H9 (cell line): ENCODE data around the gene DNASE1. TPM values are rescaled to one million over a fixed set of nuclear protein-coding genes. Genes with fewer than 3 reads are reported as not detected.
A peak's percentile ranks its signal among the peaks of the same experiment; 100 is the strongest.

Experiments
- DNase-seq: peaks from one replicate; pipeline ENCODE4 v3.0.0-alpha.2; 2017
- H2AFZ ChIP-seq: one replicate; pipeline ENCODE4 v1.6.1; 2013; ENCODE audit warnings: mild to moderate bottlenecking, low read length, control low read depth, moderate library complexity
- H2AK5ac ChIP-seq: 2 replicates; pipeline ENCODE4 v1.6.1; 2013; ENCODE audit warnings: low read length, control low read depth, mixed read lengths; ENCODE audit not compliant: insufficient read length
- H2BK120ac ChIP-seq: one replicate; pipeline ENCODE4 v1.6.1; 2013; ENCODE audit warnings: low read depth, mild to moderate bottlenecking, low read length, control low read depth, inconsistent platforms; ENCODE audit not compliant: poor library complexity, severe bottlenecking
- H2BK12ac ChIP-seq: 2 replicates; pipeline ENCODE4 v1.6.1; 2013; ENCODE audit warnings: low read length, control low read depth, mixed read lengths, low read depth; ENCODE audit not compliant: insufficient read length
- H2BK15ac ChIP-seq: 2 replicates; pipeline ENCODE4 v1.6.1; 2013; ENCODE audit warnings: low read depth, low read length, control low read depth
- H2BK20ac ChIP-seq: one replicate; pipeline ENCODE4 v1.6.1; 2013; ENCODE audit warnings: low read depth, mild to moderate bottlenecking, low read length, control low read depth, inconsistent platforms; ENCODE audit not compliant: poor library complexity, severe bottlenecking
- H2BK5ac ChIP-seq: 2 replicates; pipeline ENCODE4 v1.6.1; 2013; ENCODE audit warnings: low read length, control low read depth, mixed read lengths; ENCODE audit not compliant: insufficient read length
- H3K14ac ChIP-seq: 2 replicates; pipeline ENCODE4 v1.6.1; 2013; ENCODE audit warnings: low read length, control low read depth; ENCODE audit not compliant: insufficient read depth
- H3K18ac ChIP-seq: 2 replicates; pipeline ENCODE4 v1.6.1; 2013; ENCODE audit warnings: low read depth, mild to moderate bottlenecking, mixed read lengths, low read length, control low read depth; ENCODE audit not compliant: insufficient read length
- H3K23ac ChIP-seq: 2 replicates; pipeline ENCODE4 v1.6.1; 2013; ENCODE audit warnings: low read length, control low read depth, mixed read lengths, low read depth; ENCODE audit not compliant: insufficient read length
- H3K23me2 ChIP-seq: 2 replicates; pipeline ENCODE4 v1.6.1; 2013; ENCODE audit warnings: low read depth, mild to moderate bottlenecking, mixed read lengths, low read length, control low read depth; ENCODE audit not compliant: insufficient read length, poor library complexity, severe bottlenecking
- H3K27ac ChIP-seq: 2 replicates; pipeline ENCODE4 v1.5.1; 2013; ENCODE audit warnings: low read length, control low read depth, mixed read lengths, low read depth; ENCODE audit not compliant: insufficient read length
- H3K27me3 ChIP-seq: 2 replicates; pipeline ENCODE4 v1.6.1; 2013; ENCODE audit warnings: low read length, control low read depth, inconsistent platforms; ENCODE audit not compliant: insufficient read depth
- H3K4ac ChIP-seq: 2 replicates; pipeline ENCODE4 v1.6.1; 2013; ENCODE audit warnings: low read depth, mild to moderate bottlenecking, control low read depth, inconsistent platforms, low read length, moderate library complexity
- H3K4me1 ChIP-seq: 2 replicates; pipeline ENCODE4 v1.6.1; 2013; ENCODE audit warnings: low read length, control low read depth, inconsistent platforms; ENCODE audit not compliant: insufficient read depth
- H3K4me2 ChIP-seq: 2 replicates; pipeline ENCODE4 v1.6.1; 2013; ENCODE audit warnings: low read length, control low read depth, mixed read lengths; ENCODE audit not compliant: insufficient read length, insufficient read depth
- H3K56ac ChIP-seq: 2 replicates; pipeline ENCODE4 v1.6.1; 2013; ENCODE audit warnings: low read depth, mild to moderate bottlenecking, mixed read lengths, low read length, control low read depth; ENCODE audit not compliant: insufficient read length
- H3K79me1 ChIP-seq: 2 replicates; pipeline ENCODE4 v1.6.1; 2013; ENCODE audit warnings: low read depth, mild to moderate bottlenecking, moderate library complexity, low read length, control low read depth, inconsistent platforms; ENCODE audit not compliant: insufficient read depth, poor library complexity, severe bottlenecking
- H3K79me2 ChIP-seq: 2 replicates; pipeline ENCODE4 v1.6.1; 2013; ENCODE audit warnings: low read length, control low read depth, inconsistent platforms; ENCODE audit not compliant: insufficient read depth
- H3K9ac ChIP-seq: 2 replicates; pipeline ENCODE4 v1.6.1; 2013; ENCODE audit warnings: low read length, control low read depth, mixed read lengths; ENCODE audit not compliant: insufficient read length; ENCODE audit errors: extremely low read depth
- H3K9me3 ChIP-seq: one replicate; pipeline ENCODE4 v1.6.1; 2013; ENCODE audit warnings: low read depth, low read length, inconsistent platforms; ENCODE audit not compliant: control insufficient read depth
- H3T11ph ChIP-seq: one replicate; pipeline ENCODE4 v1.6.1; 2013; ENCODE audit warnings: mild to moderate bottlenecking, low read length, control low read depth, inconsistent platforms
- H4K20me1 ChIP-seq: one replicate; pipeline ENCODE4 v1.6.1; 2013; ENCODE audit not compliant: control insufficient read depth, insufficient read length, insufficient read depth
- H4K5ac ChIP-seq: 2 replicates; pipeline ENCODE4 v1.6.1; 2013; ENCODE audit warnings: low read depth, mild to moderate bottlenecking, mixed read lengths, low read length, control low read depth; ENCODE audit not compliant: insufficient read length
- H4K8ac ChIP-seq: replicated peaks from 2 replicates; pipeline ENCODE4 v1.6.1; 2013; ENCODE audit warnings: low read length, control low read depth, mixed read lengths, low read depth; ENCODE audit not compliant: insufficient read length
- H4K91ac ChIP-seq: 2 replicates; pipeline ENCODE4 v1.6.1; 2013; ENCODE audit warnings: low read depth, mild to moderate bottlenecking, moderate library complexity, mixed read lengths, low read length, control low read depth; ENCODE audit not compliant: insufficient read length
- H3K27ac Mint-ChIP-seq, 3 experiments: 2 replicates in 2 of 3; 3 replicates in 1 of 3; pipeline ENCODE4 v1.8.0; 2020 to 2021; ENCODE audit warnings: mixed read lengths in 3 of 3, mild to moderate bottlenecking in 1 of 3, moderate library complexity in 1 of 3
- H3K27me3 Mint-ChIP-seq: 2 replicates; pipeline ENCODE4 v1.8.0; 2021; ENCODE audit warnings: low read depth, mild to moderate bottlenecking, moderate library complexity, mixed read lengths
- H3K36me3 Mint-ChIP-seq, 3 experiments: 2 replicates in 2 of 3; 3 replicates in 1 of 3; pipeline ENCODE4 v1.8.0; 2020 to 2021; ENCODE audit warnings: low read depth in 3 of 3, mixed read lengths in 3 of 3; ENCODE audit not compliant: insufficient read depth in 1 of 3
- H3K4me1 Mint-ChIP-seq, 2 experiments: 2 replicates each; pipeline ENCODE4 v1.8.0; 2020; ENCODE audit warnings: mixed read lengths in 2 of 2
- H3K4me3 Mint-ChIP-seq, 2 experiments: 2 replicates in 1 of 2; 3 replicates in 1 of 2; pipeline ENCODE4 v1.8.0; 2020 to 2021; ENCODE audit warnings: mild to moderate bottlenecking in 2 of 2, mixed read lengths in 2 of 2, moderate library complexity in 1 of 2
- H3K9me3 Mint-ChIP-seq, 2 experiments: 2 replicates in 1 of 2; 3 replicates in 1 of 2; pipeline ENCODE4 v1.8.0; 2020; ENCODE audit warnings: mild to moderate bottlenecking in 2 of 2, mixed read lengths in 2 of 2, moderate library complexity in 1 of 2
- CTCF ChIP-seq: fragments of 200-600 bp; sonication (generic); conservative IDR thresholded peaks from 3 replicates; pipeline ENCODE4 v1.8.0; 2021; ENCODE audit warnings: antibody characterized with exemption, mild to moderate bottlenecking
- WGBS: extraction: QIAGEN DNeasy Blood & Tissue Kit; methylation state at CpG from one replicate; pipeline ENCODE4 v1.1.7; 2013; ENCODE audit warnings: missing lambda C conversion rate, low lambda C conversion rate, mixed read lengths; ENCODE audit not compliant: insufficient read length; ENCODE audit errors: extremely low coverage; 5-methylcytosine and 5-hydroxymethylcytosine counted together
- total RNA-seq: library from RNA; stranded (reverse); gene quantifications from 2 replicates; pipeline ENCODE4 v1.2.1, GENCODE V29; 2021

DNASE1 gene
- total RNA-seq, 1 experiment from 2014 or later = 10.1 TPM

DNA sequence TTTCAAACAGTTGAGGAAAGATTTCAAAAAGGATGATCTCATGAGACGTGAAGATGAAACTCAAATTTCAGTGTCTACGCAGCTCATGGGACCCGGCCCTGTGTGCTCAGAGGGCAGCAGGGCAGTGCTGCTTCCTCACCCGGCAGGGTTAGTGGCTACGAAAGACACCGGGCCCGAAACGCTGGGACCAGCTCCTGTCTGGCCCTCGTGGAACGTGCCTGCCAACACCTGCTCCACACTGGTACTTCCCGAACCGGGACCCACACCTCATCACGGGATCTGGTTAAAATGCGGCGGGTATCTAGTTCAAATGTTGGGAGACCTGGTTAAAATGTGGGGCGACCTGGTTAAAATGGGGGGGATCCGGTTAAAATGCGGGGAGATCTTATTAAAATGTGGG is 18.7 kb downstream of the DNASE1 start:
- H3T11ph ChIP-seq = no peak overlapping the region
- H3K56ac ChIP-seq = no peak overlapping the region
- no peak for DNase-seq
- no peaks in the 10 kb centered on the region for H3K9me3 ChIP-seq
- no peak overlapping the region for H3K9ac ChIP-seq
- H3K18ac ChIP-seq = no peak overlapping the region
- no peak for TF ChIP-seq CTCF
- H3K4me1 ChIP-seq = no peaks in the 10 kb centered on the region
- no peak overlapping the region for H2BK5ac ChIP-seq
- H2AFZ ChIP-seq = no peak overlapping the region
- Mint-ChIP-seq H3K9me3 (no peaks in the 10 kb centered on the region), H3K4me3 (no peak overlapping the region), H3K36me3 (peaks cover 52 to 88% (median 78%) of the 10 kb centered on the region in 3 experiments; a peak in 6 of 7 replicates), H3K27ac (0 out of 7 replicates have a peak overlapping the region, but pooled peaks of 1 of the 3 experiments have one; percentile 70), H3K4me1 (no peaks in the 10 kb centered on the region), H3K27me3 (no peaks in the 10 kb centered on the region; the same call in 1 of the 2 replicates)
- H3K79me1 ChIP-seq = no peaks in the 10 kb centered on the region
- H2BK20ac ChIP-seq = no peak overlapping the region
- no peak overlapping the region for H3K23ac ChIP-seq
- no peak overlapping the region for H3K4me2 ChIP-seq
- no peak overlapping the region for H2AK5ac ChIP-seq
- H2BK12ac ChIP-seq = no peak overlapping the region
- H2BK15ac ChIP-seq = no peak overlapping the region
- H3K4ac ChIP-seq = no peak overlapping the region
- no peak overlapping the region for H3K14ac ChIP-seq
- no peak overlapping the region for H2BK120ac ChIP-seq
- no peaks in the 10 kb centered on the region for H4K20me1 ChIP-seq
- no CpG with 5 or more reads among the region's 18 CpGs for WGBS
- H3K27ac ChIP-seq = no peak overlapping the region
- H3K79me2 ChIP-seq = no peaks in the 10 kb centered on the region
- H3K27me3 ChIP-seq = no peaks in the 10 kb centered on the region
- H4K91ac ChIP-seq = no peak overlapping the region
- H4K5ac ChIP-seq = no peak overlapping the region
- no peak overlapping the region for H4K8ac ChIP-seq
- H3K23me2 ChIP-seq = no peaks in the 10 kb centered on the region
